Omental fat pad (tissue), 4 donors: Measurements from ENCODE around the gene LMBR1. TPM values are rescaled to one million over a fixed set of nuclear protein-coding genes. Genes with fewer than 3 reads are reported as not detected.
"Not testable (repeated sequence)": the region's sequence is repeated elsewhere in the genome, so short reads cannot be mapped to it uniquely, and the experiment has no call there.

ENCODE experiments used
- ATAC-seq: fragments of 150-250 bp; one replicate; pipeline ENCODE4 v1.9.1; 2016; ENCODE audit warnings: mild to moderate bottlenecking, moderate library complexity; ENCODE audit not compliant: low FRiP score
- DNase-seq: peaks from one replicate; pipeline ENCODE4 v3.0.0-alpha.2; 2019; ENCODE audit warnings: low spot score
- CTCF ChIP-seq, 3 donors: fragments of 450-650 bp; IDR thresholded peaks; one replicate each; pipeline ENCODE4 v1.5.1; 2016 to 2017; ENCODE audit warnings: antibody characterized with exemption in 3 of 3, mild to moderate bottlenecking in 3 of 3, moderate library complexity in 2 of 3
- total RNA-seq, 4 donors: library from RNA; depleted of rRNA; stranded (reverse); fragments of >200 nt; gene quantifications; one replicate each; pipeline ENCODE4 v1.1.0, GENCODE V29; 2016

Gene LMBR1
- total RNA-seq, result 10 to 100 TPM; 50.1 to 93.5 (median 59.8) TPM

GRCh38 chr7:156892821-156893706 is at the start of gene LMBR1:
TSS of gene LMBR1 (minus strand) at chr7:156893183. CDS start at chr7:156892993, 190 bp downstream.
- ATAC-seq (peak; percentile 96), DNase-seq (peak; percentile 78)
- TF ChIP-seq CTCF (IDR thresholded peaks at IDR 0.05), result peak in 1 of 3 donors; percentile 83

- no peak for DNase-seq
- peak; percentile 72 for ATAC-seq
- TF ChIP-seq CTCF (IDR thresholded peaks at IDR 0.05), result no peak
These were observed 49.7 kb upstream of the LMBR1 start for GRCh38 chr7:156942708-156943090.

GRCh38 chr7:156941393-156942182 is 48.6 kb upstream of the LMBR1 start:
- ATAC-seq, result no peak
- TF ChIP-seq CTCF (IDR thresholded peaks at IDR 0.05), result no peak
- no peak for DNase-seq

GRCh38 chr7:156940421-156941122 is 47.6 kb upstream of the LMBR1 start:
- TF ChIP-seq CTCF (IDR thresholded peaks at IDR 0.05), result no peak
- DNase-seq (no peak), ATAC-seq (no peak)

- not testable (repeated sequence) for DNase-seq, ATAC-seq
These were observed 43.8 kb upstream of the LMBR1 start for GRCh38 chr7:156936766-156937165.

- no peak for TF ChIP-seq CTCF (IDR thresholded peaks at IDR 0.05)
- no peak for ATAC-seq
These were observed 42.3 kb upstream of the LMBR1 start for GRCh38 chr7:156935250-156935649.

GRCh38 chr7:156932006-156932405 is 39.0 kb upstream of the LMBR1 start:
- DNase-seq (no peak), ATAC-seq (peak; percentile 44)
- no peak for TF ChIP-seq CTCF (IDR thresholded peaks at IDR 0.05)

More at GRCh38 chr7:156935250-156935649, 42.3 kb upstream of the LMBR1 start:
- DNase-seq, result no peak
